Measurements from ENCODE around the gene WDR4. TPM values are rescaled to one million over a fixed set of nuclear protein-coding genes. Genes with fewer than 3 reads are reported as not detected.
"Not testable (repeated sequence)": the region's sequence is repeated elsewhere in the genome, so short reads cannot be mapped to it uniquely, and the experiment has no call there.

Gene WDR4
- total RNA-seq, 4 donors from 2014 or later, result 6.6 to 22.7 (median 10.3) TPM

DNA sequence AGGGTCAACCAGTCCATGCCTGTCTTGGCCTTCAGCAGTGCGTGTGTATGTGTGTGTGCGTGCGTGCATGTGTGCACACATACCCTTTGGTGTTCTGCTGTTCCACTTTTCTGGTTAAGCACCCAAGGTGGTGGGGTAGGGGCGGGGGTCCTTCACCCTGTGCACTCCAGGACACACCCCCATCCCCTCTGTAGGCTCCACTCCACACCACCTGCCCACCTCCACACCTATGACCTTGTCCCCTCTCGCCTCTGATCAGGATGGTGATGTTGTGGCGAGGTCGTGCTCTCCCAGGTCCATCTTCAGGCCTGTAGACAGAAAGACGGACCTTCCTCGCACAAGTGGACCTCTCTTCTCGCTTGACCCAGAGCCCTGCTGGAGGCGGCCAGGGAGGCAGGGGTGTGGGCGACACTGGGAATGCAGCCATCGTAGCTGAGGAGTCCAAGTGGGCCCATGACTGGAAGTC lies 44.6 kb downstream of the WDR4 start:
- no peaks in the 10 kb centered on the region for H3K36me3 ChIP-seq
- intact Hi-C loops (cut with DNase I; ENCODE audit: low total_unique reads) (no loop called here), in situ Hi-C loops (cut with MboI; ENCODE audit: low pct_ligation_motif_present in 1 of 4, low pct_unique_long_range_greater_than_20kb in 1 of 4, low sequenced_read_pairs in 3 of 4) (no loop called here)
- peaks cover 0 to 5% (median 2%) of the 10 kb centered on the region in 4 donors for H3K4me1 ChIP-seq
- peaks cover 30% of the 10 kb centered on the region for H3K27me3 ChIP-seq
- 94% methylated on average over 2 to 13 of the region's 13 CpGs for WGBS, 2 donors (ENCODE audit: low coverage in 1 of 2)
- no peak for DNase-seq
- TF ChIP-seq CTCF (IDR thresholded peaks at IDR 0.05), result no peak
- H3K4me3 ChIP-seq, result no peak overlapping the region
- no peak overlapping the region for H3K27ac ChIP-seq
- H3K9me3 ChIP-seq, result no peaks in the 10 kb centered on the region

GRCh38 chr21:42833859-42834725 lies 45.2 kb downstream of the WDR4 start:
- WGBS, 2 donors (ENCODE audit: low coverage in 1 of 2), result 82 to 93% methylated on average over 2 to 23 of the region's 23 CpGs
- TF ChIP-seq CTCF (IDR thresholded peaks at IDR 0.05) (no peak), EP300 (IDR thresholded peaks at IDR 0.05; ENCODE audit: low read depth) (no peak), POLR2AphosphoS5 (IDR thresholded peaks at IDR 0.05) (no peak), POLR2A (IDR thresholded peaks at IDR 0.05) (no peak)
- Histone ChIP-seq H3K27me3 (peaks cover 36% of the 10 kb centered on the region), H3K36me3 (no peaks in the 10 kb centered on the region), H3K9me3 (no peaks in the 10 kb centered on the region), H3K4me3 (no peak overlapping the region), H3K4me1 (peaks cover 0 to 5% (median 2%) of the 10 kb centered on the region in 4 donors), H3K27ac (no peak overlapping the region)
- no peak for DNase-seq
- in situ Hi-C loops (cut with MboI; ENCODE audit: low pct_ligation_motif_present in 1 of 4, low pct_unique_long_range_greater_than_20kb in 1 of 4, low sequenced_read_pairs in 3 of 4), result no loop called here
- intact Hi-C loops (cut with DNase I; ENCODE audit: low total_unique reads), result no loop called here

DNA sequence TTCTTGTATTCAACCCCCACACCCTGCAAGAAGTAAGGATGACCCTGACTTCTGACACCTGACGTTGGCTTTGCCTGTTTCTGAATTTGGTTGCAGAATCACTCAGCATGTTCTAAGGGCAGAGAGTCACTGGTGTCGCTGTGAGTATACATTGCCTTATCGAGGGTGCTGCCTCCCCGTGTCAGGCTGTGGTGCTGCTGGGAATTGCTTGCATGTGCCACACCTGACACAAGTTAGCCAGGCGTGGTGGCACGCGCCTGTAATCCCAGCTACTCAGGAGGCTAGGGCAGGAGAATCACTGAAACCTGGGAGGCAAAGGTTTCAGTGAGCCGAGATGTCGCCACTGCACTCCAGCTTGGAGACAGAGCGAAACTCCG lies 45.9 kb downstream of the WDR4 start:
- intact Hi-C loops (cut with DNase I; ENCODE audit: low total_unique reads) (no loop called here), in situ Hi-C loops (cut with MboI; ENCODE audit: low pct_ligation_motif_present in 1 of 4, low pct_unique_long_range_greater_than_20kb in 1 of 4, low sequenced_read_pairs in 3 of 4) (no loop called here)
- TF ChIP-seq EP300 (IDR thresholded peaks at IDR 0.05; ENCODE audit: low read depth) (no peak), CTCF (IDR thresholded peaks at IDR 0.05) (peak; percentile 18 to 57 (median 30)), POLR2AphosphoS5 (IDR thresholded peaks at IDR 0.05) (no peak)
- Histone ChIP-seq H3K9me3 (no peaks in the 10 kb centered on the region), H3K4me3 (no peak overlapping the region), H3K27ac (no peak overlapping the region), H3K27me3 (peaks cover 43% of the 10 kb centered on the region), H3K4me1 (peaks cover 0 to 5% (median 2%) of the 10 kb centered on the region in 4 donors), H3K36me3 (no peaks in the 10 kb centered on the region)
- DNase-seq, result peak; percentile 64
- 40 to 42% methylated on average over 3 to 11 of the region's 11 CpGs for WGBS, 2 donors (ENCODE audit: low coverage in 1 of 2)

- H3K27ac ChIP-seq; in situ Hi-C loops (cut with MboI; ENCODE audit: low pct_ligation_motif_present in 1 of 4, low pct_unique_long_range_greater_than_20kb in 1 of 4, low sequenced_read_pairs in 3 of 4); H3K4me3 ChIP-seq; H3K4me1 ChIP-seq; H3K9me3 ChIP-seq; H3K36me3 ChIP-seq; intact Hi-C loops (cut with DNase I; ENCODE audit: low total_unique reads); DNase-seq: not testable (repeated sequence)
- peaks cover 55% of the 10 kb centered on the region for H3K27me3 ChIP-seq
- WGBS, 2 donors (ENCODE audit: low coverage in 1 of 2), result 73 to 77% methylated on average over 4 of the region's 4 CpGs
Measured at GRCh38 chr21:42832321-42832630, 47.1 kb downstream of the WDR4 start.

All from transverse colon (tissue), 4 donors.